HG03457 (cell line): ENCODE data around the gene MFN1.
A peak's percentile ranks its signal among the peaks of the same experiment; 100 is the strongest.
"Not testable (repeated sequence)": the region's sequence is repeated elsewhere in the genome, so short reads cannot be mapped to it uniquely, and the experiment has no call there.

Experiments used
- ATAC-seq: cut with Tn5 transposase; IDR thresholded peaks from one replicate; pipeline ENCODE4 v1.9.1; 2021; ENCODE audit warnings: moderate number of reproducible peaks; ENCODE audit not compliant: unreplicated experiment

The MFN1 gene

DNA sequence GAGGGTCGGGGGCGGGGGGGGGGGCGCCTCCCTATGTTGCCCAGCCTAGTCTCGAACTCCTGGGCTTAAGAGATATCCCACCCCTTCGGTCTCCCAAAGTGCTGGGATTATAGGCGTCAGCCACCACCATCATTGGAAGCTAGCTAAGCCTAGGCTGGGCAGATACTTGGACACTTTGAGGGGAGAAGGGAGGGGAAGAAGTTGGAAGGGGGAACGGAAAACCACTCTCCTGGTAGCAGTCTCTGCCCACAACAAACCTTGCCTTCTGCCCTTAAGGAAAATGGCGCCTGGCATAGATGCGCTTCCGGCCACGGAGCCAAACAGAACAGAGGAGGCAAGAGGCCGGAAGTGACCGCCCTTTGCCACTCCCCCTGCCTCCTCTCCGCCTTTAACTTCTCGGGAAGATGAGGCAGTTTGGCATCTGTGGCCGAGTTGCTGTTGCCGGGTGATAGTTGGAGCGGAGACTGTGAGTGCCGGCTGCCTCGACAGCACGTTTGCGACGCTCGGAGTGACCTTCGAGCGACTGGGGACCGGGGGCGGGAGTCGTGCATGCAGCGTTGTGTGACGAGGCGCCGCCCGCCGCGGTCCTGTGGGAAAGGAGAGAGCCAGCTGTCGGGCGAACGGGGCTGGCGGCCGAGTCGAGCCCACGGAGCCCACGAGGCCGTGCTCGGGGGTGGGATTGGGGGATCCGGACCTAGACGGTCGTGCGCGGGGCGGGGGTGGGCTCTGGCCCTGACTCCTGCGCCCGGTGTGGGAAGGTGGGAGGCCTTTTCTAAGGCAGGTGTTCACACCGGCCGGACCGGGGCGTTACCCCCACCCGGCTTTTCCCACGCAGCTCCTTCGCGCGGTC lies at the start of gene MFN1:
Gene MFN1, plus strand, starts transcription at position 365 of the 850 bp plus-strand sequence. CDS start 1,143 bp downstream, outside the sequence.
- ATAC-seq = peak; percentile 89

GRCh38 chr3:179297971-179298725 lies 49.4 kb upstream of the MFN1 start:
- ATAC-seq = no peak

- ATAC-seq = no peak
These were observed 48.2 kb upstream of the MFN1 start for GRCh38 chr3:179299316-179299715.

GRCh38 chr3:179299999-179300613 lies 47.4 kb upstream of the MFN1 start:
- no peak for ATAC-seq

DNA sequence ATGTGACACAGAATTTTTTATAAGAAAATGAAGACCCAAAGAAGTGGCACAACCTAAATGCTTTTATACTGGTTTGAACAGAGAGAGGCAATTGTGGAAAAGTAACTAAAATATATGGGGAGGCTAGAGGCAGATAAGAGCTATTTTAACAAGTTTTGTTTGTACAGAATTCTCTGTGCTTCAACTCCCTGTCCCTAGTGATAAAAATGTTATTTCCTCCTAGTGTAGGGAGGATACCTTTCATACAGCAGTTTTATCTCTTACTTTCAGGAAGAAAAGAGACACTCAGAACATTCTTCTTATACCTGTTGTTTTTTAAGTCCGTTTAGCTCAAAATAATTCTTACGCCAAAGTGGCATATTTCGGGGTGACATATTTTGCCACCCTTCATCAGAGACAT lies 45.9 kb upstream of the MFN1 start:
- ATAC-seq = no peak

- no peak for ATAC-seq
These were observed 45.4 kb upstream of the MFN1 start for GRCh38 chr3:179302111-179302510.

DNA sequence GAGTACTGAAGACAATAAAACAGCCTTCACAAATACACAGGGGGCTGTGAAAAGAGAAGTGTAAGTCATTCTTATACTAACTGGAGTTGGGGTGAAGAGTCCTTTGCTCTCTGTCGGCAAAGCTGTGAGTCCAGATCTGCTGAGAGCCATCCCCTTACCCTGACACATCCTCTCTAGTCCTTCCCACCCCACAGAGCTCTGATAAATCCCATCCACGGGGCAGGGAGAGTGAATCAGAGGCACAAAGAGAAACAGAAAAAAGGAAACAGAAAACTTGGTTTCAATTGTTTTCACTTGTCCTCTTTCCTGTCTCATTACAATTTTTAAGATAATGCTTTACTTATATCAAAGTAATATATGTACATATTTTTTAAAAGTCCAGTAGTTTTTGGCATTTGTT lies 42.9 kb upstream of the MFN1 start:
- no peak for ATAC-seq

DNA sequence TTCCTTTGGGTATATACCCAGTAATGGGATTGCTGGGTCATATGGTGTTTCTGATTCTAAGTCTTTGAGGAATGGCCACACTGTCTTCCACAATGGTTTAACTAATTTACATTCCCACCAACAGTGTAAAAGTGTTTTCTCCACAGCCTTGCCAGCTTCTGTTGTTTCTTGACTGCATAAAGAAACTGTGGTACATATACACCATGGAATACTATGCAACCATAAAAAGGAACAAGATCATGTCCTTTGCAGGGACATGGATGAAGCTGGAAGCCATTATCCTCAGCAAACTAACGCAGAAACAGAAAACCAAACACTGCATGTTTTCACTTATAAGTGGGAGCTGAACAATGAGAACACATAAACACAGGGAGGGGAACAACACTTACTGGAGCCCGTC lies 40.1 kb upstream of the MFN1 start:
- not testable (repeated sequence) for ATAC-seq

DNA sequence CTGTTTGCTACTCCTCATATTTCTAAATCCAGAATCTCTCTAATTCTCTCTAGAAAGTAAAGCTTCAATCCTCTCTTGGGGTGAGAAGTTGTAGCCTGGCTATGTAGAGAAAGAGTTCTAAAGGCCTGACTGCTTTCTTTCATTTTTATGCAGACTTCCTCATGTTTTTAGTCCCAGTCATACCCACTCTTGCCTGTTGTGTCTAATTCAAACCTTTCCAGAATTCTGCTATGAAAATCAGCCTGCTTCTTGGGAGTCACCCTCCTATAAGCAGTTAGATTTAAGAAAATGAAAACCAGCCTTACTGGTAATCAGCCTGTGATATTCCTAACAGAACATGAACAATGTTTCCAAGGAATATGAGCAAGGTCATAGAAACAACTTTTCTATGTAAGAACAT lies 39.5 kb upstream of the MFN1 start:
- no peak for ATAC-seq

DNA sequence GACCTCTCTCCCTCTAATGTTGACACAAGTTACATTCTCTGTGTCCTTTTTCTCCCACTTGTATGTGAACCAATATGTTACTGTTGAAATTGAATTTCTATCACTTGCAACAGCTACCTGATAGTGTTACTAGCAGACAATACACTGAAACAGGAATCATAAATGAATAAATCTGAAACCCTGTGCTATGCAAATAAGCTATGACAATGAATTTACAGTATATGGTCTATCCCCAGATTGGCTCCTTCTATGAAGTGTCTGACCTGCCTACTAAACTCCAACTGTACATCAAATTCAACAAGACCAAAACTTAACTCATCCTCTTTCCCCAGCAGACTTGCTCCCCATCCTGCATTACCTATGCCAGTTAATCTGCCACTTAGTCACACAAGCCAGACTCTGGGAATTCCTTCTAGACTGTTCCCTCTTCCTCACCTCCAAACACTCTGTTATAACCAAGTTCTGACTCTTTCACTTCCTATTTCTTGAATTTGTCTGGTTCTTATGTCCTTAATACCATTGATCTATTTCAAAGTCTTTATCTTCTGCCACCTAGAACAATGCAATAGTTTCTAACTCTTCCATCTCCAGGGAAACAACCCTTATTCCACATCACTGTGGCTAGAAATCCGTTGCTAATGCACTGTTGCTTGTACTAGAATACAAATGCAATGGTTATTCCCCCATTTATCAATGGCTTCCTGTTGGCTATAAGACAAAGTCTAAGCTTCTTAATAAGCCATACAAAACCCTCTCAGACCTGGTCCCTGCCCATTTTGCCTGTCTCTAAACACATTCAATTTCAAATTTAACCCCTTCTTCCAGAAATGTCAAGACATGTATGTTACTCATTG lies 38.1 kb upstream of the MFN1 start:
- ATAC-seq = peak; percentile 78

GRCh38 chr3:179318876-179319275 lies 28.6 kb upstream of the MFN1 start:
- no peak for ATAC-seq

GRCh38 chr3:179321668-179322285 lies 25.7 kb upstream of the MFN1 start:
- no peak for ATAC-seq

- ATAC-seq = peak; percentile 73
These were observed 25.0 kb upstream of the MFN1 start, which contains the start of gene ZNF639 for GRCh38 chr3:179322286-179323196. ZNF639 (plus strand) TSS chr3:179323031; CDS start chr3:179328294, 5,263 bp downstream.

DNA sequence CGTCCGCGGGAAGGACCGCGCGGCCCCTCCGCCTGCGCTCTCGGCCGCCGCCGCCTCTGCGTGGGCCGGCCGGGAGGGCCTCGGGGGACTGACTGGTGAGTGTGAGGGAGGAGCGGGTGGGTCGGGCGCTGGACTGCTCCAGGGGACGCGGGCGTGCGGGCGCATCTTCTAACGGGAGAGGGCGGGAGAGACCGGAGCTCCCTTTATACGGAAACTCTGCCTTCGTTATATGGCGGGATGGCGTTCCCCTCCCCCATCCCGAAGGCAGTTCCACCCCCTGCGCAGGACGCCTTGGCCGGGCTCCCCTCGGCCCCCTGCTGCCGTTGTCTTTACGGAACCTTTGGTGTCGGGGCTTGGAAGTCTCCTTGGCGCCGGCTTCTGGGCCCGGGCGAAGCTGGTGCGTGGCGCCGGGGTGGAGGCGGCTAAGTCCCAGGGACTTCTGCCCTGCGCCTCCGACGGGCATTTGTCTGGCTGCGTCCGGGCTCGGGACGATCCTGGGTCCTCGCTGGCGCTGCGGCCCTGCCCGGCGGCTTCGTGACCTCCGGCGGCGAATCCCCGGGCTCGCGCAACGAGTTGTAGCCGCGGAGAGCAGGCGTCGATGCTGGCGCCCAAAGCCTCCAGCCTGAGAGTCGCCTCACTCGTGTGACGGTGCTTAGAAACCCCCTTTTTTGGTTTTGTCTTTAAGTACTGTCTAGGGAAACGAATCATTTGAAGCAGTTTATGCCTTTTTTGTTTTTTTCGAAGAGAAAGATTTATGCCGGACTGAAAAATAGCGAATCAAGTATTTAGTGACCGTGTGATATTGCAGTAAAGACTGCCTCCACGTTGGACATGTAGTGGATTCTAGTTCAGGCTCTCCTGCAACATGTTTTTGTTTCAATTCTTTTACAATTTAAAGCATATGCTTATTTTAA lies 24.1 kb upstream of the MFN1 start:
- ATAC-seq = peak; percentile 35

- ATAC-seq = no peak
These were observed 23.2 kb upstream of the MFN1 start for GRCh38 chr3:179324270-179324754.

GRCh38 chr3:179330438-179330837 lies 17.1 kb upstream of the MFN1 start:
- no peak for ATAC-seq

- ATAC-seq = no peak
These were observed 15.3 kb upstream of the MFN1 start for GRCh38 chr3:179332240-179332639.

DNA sequence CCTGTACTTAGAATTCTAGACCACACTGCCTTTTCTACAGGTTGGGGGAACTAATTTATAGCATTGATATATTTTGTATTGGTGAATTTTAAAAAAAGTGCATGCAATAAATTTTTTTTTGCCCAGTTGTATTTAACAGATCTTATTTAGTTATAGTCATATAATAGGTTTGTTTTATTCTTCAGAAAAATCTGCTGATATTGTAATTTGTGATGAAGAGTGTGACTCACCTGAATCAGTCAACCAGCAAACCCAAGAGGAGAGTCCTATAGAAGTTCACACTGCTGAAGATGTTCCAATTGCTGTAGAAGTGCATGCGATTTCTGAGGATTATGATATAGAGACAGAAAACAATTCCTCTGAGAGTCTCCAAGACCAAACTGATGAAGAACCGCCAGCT lies 14.4 kb upstream of the MFN1 start:
- ATAC-seq = no peak
